Liver (tissue), 9 donors: ENCODE measurements around the gene UNCX. TPM values are rescaled to one million over a fixed set of nuclear protein-coding genes. Genes with fewer than 3 reads are reported as not detected.

ENCODE experiments used
- DNase-seq: peaks from one replicate; pipeline ENCODE4 v3.0.0-alpha.2; 2017; ENCODE audit warnings: low spot score
- H3K27ac ChIP-seq, 2 donors: one replicate each; pipeline ENCODE4 v1.7.0; 2013; ENCODE audit warnings: inconsistent platforms in 2 of 2, low read length in 2 of 2, control low read depth in 1 of 2, low read depth in 1 of 2, mild to moderate bottlenecking in 1 of 2
- H3K27me3 ChIP-seq, 4 donors: one replicate each; pipeline versions ENCODE4 v1.6.1 to v1.7.0; 2013; ENCODE audit warnings: low read length in 3 of 4, inconsistent platforms in 1 of 4, mild to moderate bottlenecking in 1 of 4, moderate library complexity in 1 of 4; ENCODE audit not compliant: control insufficient read depth in 4 of 4, insufficient read depth in 4 of 4
- H3K36me3 ChIP-seq, 4 donors: one replicate each; pipeline versions ENCODE4 v1.6.1 to v1.7.0; 2013; ENCODE audit warnings: low read length in 3 of 4, mild to moderate bottlenecking in 3 of 4, low read depth in 1 of 4, moderate library complexity in 1 of 4; ENCODE audit not compliant: control insufficient read depth in 4 of 4, insufficient read depth in 3 of 4
- H3K4me1 ChIP-seq, 4 donors: one replicate each; pipeline versions ENCODE4 v1.6.1 to v1.7.0; 2013; ENCODE audit warnings: low read length in 3 of 4, mild to moderate bottlenecking in 3 of 4, moderate library complexity in 1 of 4; ENCODE audit not compliant: control insufficient read depth in 4 of 4, insufficient read depth in 4 of 4
- H3K4me3 ChIP-seq, 3 donors: one replicate each; pipeline versions ENCODE4 v1.6.1 to v1.7.0; 2013; ENCODE audit warnings: low read length in 3 of 3, control low read depth in 1 of 3, low read depth in 1 of 3, mild to moderate bottlenecking in 1 of 3
- H3K9ac ChIP-seq, 2 donors: one replicate each; pipeline ENCODE4 v1.7.0; 2013; ENCODE audit warnings: low read length in 2 of 2, mild to moderate bottlenecking in 2 of 2, moderate library complexity in 2 of 2, control low read depth in 1 of 2, low read depth in 1 of 2
- H3K9me3 ChIP-seq, 4 donors: one replicate each; pipeline versions ENCODE4 v1.6.1 to v1.7.0; 2013; ENCODE audit warnings: low read length in 3 of 4; ENCODE audit not compliant: control insufficient read depth in 4 of 4
- CTCF ChIP-seq: fragments of 150-350 bp; IDR thresholded peaks from 2 replicates; pipeline ENCODE4 v1.5.1; 2017; ENCODE audit warnings: improper control_type of control experiment, low read depth, low read length; ENCODE audit not compliant: missing input control
- EGR1 ChIP-seq, 2 donors: IDR thresholded peaks; 2 replicates each; pipeline ENCODE4 v1.6.1; 2016 to 2018; ENCODE audit warnings: antibody characterized with exemption in 2 of 2, low read depth in 2 of 2
- FOXA1 ChIP-seq: IDR thresholded peaks from 2 replicates; pipeline ENCODE4 v1.6.1; 2016; ENCODE audit warnings: antibody characterized with exemption
- FOXA2 ChIP-seq: IDR thresholded peaks from 2 replicates; pipeline ENCODE4 v1.6.1; 2016; ENCODE audit warnings: antibody characterized with exemption
- GABPA ChIP-seq, 2 donors: IDR thresholded peaks in 1 of 2; conservative IDR thresholded peaks in 1 of 2; 2 replicates each; pipeline ENCODE4 v1.6.1; 2016; ENCODE audit warnings: antibody characterized with exemption in 2 of 2, mild to moderate bottlenecking in 1 of 2, moderate library complexity in 1 of 2
- HNF4A ChIP-seq, 2 donors: conservative IDR thresholded peaks; 2 replicates each; pipeline ENCODE4 v1.6.1; 2016; ENCODE audit warnings: antibody characterized with exemption in 2 of 2, mild to moderate bottlenecking in 2 of 2
- HNF4G ChIP-seq: IDR thresholded peaks from 2 replicates; pipeline ENCODE4 v1.6.1; 2016; ENCODE audit warnings: antibody characterized with exemption
- JUND ChIP-seq, 2 donors: IDR thresholded peaks; 2 replicates each; pipeline ENCODE4 v1.6.1; 2016; ENCODE audit warnings: antibody characterized with exemption in 2 of 2
- NR2F2 ChIP-seq: IDR thresholded peaks from 2 replicates; pipeline ENCODE4 v1.6.1; 2016; ENCODE audit warnings: antibody characterized with exemption
- RAD21 ChIP-seq, 2 donors: IDR thresholded peaks; 2 replicates each; pipeline ENCODE4 v1.6.1; 2016; ENCODE audit warnings: antibody characterized with exemption in 2 of 2, mild to moderate bottlenecking in 2 of 2
- RXRA ChIP-seq, 2 donors: IDR thresholded peaks; 2 replicates each; pipeline ENCODE4 v1.6.1; 2017 to 2018; ENCODE audit warnings: antibody characterized with exemption in 2 of 2, mild to moderate bottlenecking in 1 of 2
- SP1 ChIP-seq: IDR thresholded peaks from 2 replicates; pipeline ENCODE4 v1.6.1; 2018; ENCODE audit warnings: antibody characterized with exemption, mild to moderate bottlenecking
- TAF1 ChIP-seq: conservative IDR thresholded peaks from 2 replicates; pipeline ENCODE4 v1.6.1; 2016; ENCODE audit warnings: antibody characterized with exemption, mild to moderate bottlenecking
- YY1 ChIP-seq: IDR thresholded peaks from 2 replicates; pipeline ENCODE4 v1.6.1; 2016; ENCODE audit warnings: antibody characterized with exemption, mild to moderate bottlenecking
- WGBS: extraction: QIAGEN DNeasy Blood & Tissue Kit; methylation state at CpG from one replicate; pipeline ENCODE4 v1.1.7; 2013; 5-methylcytosine and 5-hydroxymethylcytosine counted together
- polyA plus RNA-seq, 2 donors: library from polyadenylated mRNA; stranded (reverse) in 1 of 2; unstranded in 1 of 2; fragments of 200-250 nt in 1 of 2; fragments of >200 nt in 1 of 2; fragmentation: Nextera tagmentation in 1 of 2; extraction: Ambion mirVana in 1 of 2; gene quantifications; one replicate each; pipeline versions ENCODE4 v1.2.1 to v1.2.3, GENCODE V29; 2013 to 2015
- total RNA-seq, 2 donors: library from RNA; depleted of rRNA; stranded (reverse); fragments of >200 nt; gene quantifications; one replicate each; pipeline ENCODE4 v1.2.3, GENCODE V29; 2014
- TF ChIP-seq, protein P1 (sequence below): IDR thresholded peaks from 2 replicates; pipeline ENCODE4 v1.6.1; 2016; ENCODE audit warnings: antibody characterized with exemption
- TF ChIP-seq, protein P2 (sequence below): IDR thresholded peaks from 2 replicates; pipeline ENCODE4 v1.6.1; 2016; ENCODE audit warnings: antibody characterized with exemption
- TF ChIP-seq, protein P3 (sequence below): IDR thresholded peaks from 2 replicates; pipeline ENCODE4 v1.6.1; 2016; ENCODE audit warnings: antibody characterized with exemption
- TF ChIP-seq, protein P4 (sequence below): IDR thresholded peaks from 2 replicates; pipeline ENCODE4 v1.6.1; 2016; ENCODE audit warnings: antibody characterized with exemption, mild to moderate bottlenecking
- donor health status: healthy.
- donor health status: healthy.
- donor health status: healthy.
- donor health status: healthy.
- donor health status: healthy.

UNCX gene
- total and polyA plus RNA-seq, 4 donors, result not detected

GRCh38 chr7:1264345-1265280, 31.9 kb downstream of the UNCX start:
- Histone ChIP-seq H3K4me1 (no peaks in the 10 kb centered on the region), H3K36me3 (no peaks in the 10 kb centered on the region), H3K27ac (no peak overlapping the region), H3K9ac (no peak overlapping the region), H3K4me3 (no peak overlapping the region), H3K27me3 (peaks cover 0 to 15% (median 1%) of the 10 kb centered on the region in 4 donors), H3K9me3 (no peaks in the 10 kb centered on the region)
- DNase-seq, result no peak
- no peak for TF ChIP-seq CTCF
- TF ChIP-seq, protein P1, sequence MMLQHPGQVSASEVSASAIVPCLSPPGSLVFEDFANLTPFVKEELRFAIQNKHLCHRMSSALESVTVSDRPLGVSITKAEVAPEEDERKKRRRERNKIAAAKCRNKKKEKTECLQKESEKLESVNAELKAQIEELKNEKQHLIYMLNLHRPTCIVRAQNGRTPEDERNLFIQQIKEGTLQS, result no peak
- TF ChIP-seq HNF4A (conservative IDR thresholded peaks at IDR 0.05), result no peak
- TF ChIP-seq NR2F2, result no peak
- TF ChIP-seq, protein P2, sequence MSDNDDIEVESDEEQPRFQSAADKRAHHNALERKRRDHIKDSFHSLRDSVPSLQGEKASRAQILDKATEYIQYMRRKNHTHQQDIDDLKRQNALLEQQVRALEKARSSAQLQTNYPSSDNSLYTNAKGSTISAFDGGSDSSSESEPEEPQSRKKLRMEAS, result no peak
- no peak for TF ChIP-seq HNF4G
- no peak for TF ChIP-seq JUND (IDR thresholded peaks at IDR 0.05)
- no peak for TF ChIP-seq FOXA2
- TF ChIP-seq, protein P3, sequence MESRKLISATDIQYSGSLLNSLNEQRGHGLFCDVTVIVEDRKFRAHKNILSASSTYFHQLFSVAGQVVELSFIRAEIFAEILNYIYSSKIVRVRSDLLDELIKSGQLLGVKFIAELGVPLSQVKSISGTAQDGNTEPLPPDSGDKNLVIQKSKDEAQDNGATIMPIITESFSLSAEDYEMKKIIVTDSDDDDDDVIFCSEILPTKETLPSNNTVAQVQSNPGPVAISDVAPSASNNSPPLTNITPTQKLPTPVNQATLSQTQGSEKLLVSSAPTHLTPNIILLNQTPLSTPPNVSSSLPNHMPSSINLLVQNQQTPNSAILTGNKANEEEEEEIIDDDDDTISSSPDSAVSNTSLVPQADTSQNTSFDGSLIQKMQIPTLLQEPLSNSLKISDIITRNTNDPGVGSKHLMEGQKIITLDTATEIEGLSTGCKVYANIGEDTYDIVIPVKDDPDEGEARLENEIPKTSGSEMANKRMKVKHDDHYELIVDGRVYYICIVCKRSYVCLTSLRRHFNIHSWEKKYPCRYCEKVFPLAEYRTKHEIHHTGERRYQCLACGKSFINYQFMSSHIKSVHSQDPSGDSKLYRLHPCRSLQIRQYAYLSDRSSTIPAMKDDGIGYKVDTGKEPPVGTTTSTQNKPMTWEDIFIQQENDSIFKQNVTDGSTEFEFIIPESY, result no peak
- no peak for TF ChIP-seq RXRA (IDR thresholded peaks at IDR 0.05)
- no peak for TF ChIP-seq EGR1 (IDR thresholded peaks at IDR 0.05; ENCODE audit: low read depth in 2 of 2)
- TF ChIP-seq RAD21 (IDR thresholded peaks at IDR 0.05), result no peak
- TF ChIP-seq YY1, result no peak
- TF ChIP-seq SP1, result no peak
- no peak for TF ChIP-seq GABPA (IDR thresholded peaks at IDR 0.05 in 1 of 2, conservative IDR thresholded peaks at IDR 0.05 in 1 of 2)
- no peak for TF ChIP-seq TAF1
- TF ChIP-seq FOXA1, result no peak
- TF ChIP-seq, protein P4, sequence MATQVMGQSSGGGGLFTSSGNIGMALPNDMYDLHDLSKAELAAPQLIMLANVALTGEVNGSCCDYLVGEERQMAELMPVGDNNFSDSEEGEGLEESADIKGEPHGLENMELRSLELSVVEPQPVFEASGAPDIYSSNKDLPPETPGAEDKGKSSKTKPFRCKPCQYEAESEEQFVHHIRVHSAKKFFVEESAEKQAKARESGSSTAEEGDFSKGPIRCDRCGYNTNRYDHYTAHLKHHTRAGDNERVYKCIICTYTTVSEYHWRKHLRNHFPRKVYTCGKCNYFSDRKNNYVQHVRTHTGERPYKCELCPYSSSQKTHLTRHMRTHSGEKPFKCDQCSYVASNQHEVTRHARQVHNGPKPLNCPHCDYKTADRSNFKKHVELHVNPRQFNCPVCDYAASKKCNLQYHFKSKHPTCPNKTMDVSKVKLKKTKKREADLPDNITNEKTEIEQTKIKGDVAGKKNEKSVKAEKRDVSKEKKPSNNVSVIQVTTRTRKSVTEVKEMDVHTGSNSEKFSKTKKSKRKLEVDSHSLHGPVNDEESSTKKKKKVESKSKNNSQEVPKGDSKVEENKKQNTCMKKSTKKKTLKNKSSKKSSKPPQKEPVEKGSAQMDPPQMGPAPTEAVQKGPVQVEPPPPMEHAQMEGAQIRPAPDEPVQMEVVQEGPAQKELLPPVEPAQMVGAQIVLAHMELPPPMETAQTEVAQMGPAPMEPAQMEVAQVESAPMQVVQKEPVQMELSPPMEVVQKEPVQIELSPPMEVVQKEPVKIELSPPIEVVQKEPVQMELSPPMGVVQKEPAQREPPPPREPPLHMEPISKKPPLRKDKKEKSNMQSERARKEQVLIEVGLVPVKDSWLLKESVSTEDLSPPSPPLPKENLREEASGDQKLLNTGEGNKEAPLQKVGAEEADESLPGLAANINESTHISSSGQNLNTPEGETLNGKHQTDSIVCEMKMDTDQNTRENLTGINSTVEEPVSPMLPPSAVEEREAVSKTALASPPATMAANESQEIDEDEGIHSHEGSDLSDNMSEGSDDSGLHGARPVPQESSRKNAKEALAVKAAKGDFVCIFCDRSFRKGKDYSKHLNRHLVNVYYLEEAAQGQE, result no peak
- 64% methylated on average over 30 of the region's 30 CpGs for WGBS
